GM20000 (cell line): ENCODE measurements around the gene PIP5K1C.
"Not testable (repeated sequence)": the region's sequence is repeated elsewhere in the genome, so short reads cannot be mapped to it uniquely, and the experiment has no call there.

Source experiments
- DNase-seq: peaks from one replicate; pipeline ENCODE4 v3.0.0; 2012; ENCODE audit warnings: low spot score
- CTCF ChIP-seq: IDR thresholded peaks from 2 replicates; pipeline ENCODE4 v1.5.1; 2012; ENCODE audit warnings: mild to moderate bottlenecking, control low read depth; ENCODE audit errors: extremely low read depth, missing control alignments

PIP5K1C gene

GRCh38 chr19:3669947-3670795 lies 30.1 kb downstream of the PIP5K1C start:
- no peak for DNase-seq
- TF ChIP-seq CTCF, result no peak

GRCh38 chr19:3669082-3669946 lies 31.0 kb downstream of the PIP5K1C start:
- no peak for TF ChIP-seq CTCF
- no peak for DNase-seq

- no peak for TF ChIP-seq CTCF
- no peak for DNase-seq
These were observed 31.8 kb downstream of the PIP5K1C start for GRCh38 chr19:3668331-3669081.

- no peak for DNase-seq
- no peak for TF ChIP-seq CTCF
These were observed 32.5 kb downstream of the PIP5K1C start for GRCh38 chr19:3667766-3668165.

GRCh38 chr19:3667037-3667638 lies 33.1 kb downstream of the PIP5K1C start:
- TF ChIP-seq CTCF, result no peak
- DNase-seq, result no peak

- not testable (repeated sequence) for DNase-seq
These were observed 33.8 kb downstream of the PIP5K1C start for GRCh38 chr19:3666545-3666856.

- DNase-seq, result peak; percentile 94
- TF ChIP-seq CTCF, result peak; percentile 88
These were observed 34.4 kb downstream of the PIP5K1C start for GRCh38 chr19:3665681-3666544.
